Endothelial cell of umbilical vein (primary cell): ENCODE measurements around the gene TIMM50. TPM values are rescaled to one million over a fixed set of nuclear protein-coding genes. Genes with fewer than 3 reads are reported as not detected.

Experiments used
- BruUV-seq: library from RNA; stranded (reverse); fragments of 400-500 nt; replicated peaks from 2 replicates; lab custom pipeline; 2021; lab: Mats Ljungman, UMichigan
- CTCF ChIA-PET: fragments of 300-600, 350-600 bp; sonication (Branson Sonifier 250); formaldehyde crosslinking; loops from one replicate; lab custom pipeline; 2021; ENCODE audit warnings: antibody characterized with exemption, inconsistent platforms; lab: Charles Lee
- POLR2A ChIA-PET: fragments of 300-600, 350-600 bp; sonication (Branson Sonifier 250); formaldehyde crosslinking; loops from one replicate; lab custom pipeline; 2021; ENCODE audit warnings: antibody characterized with exemption, inconsistent platforms; lab: Charles Lee
- DNase-seq: peaks from one replicate; pipeline ENCODE4 v3.0.0-alpha.2; 2011; ENCODE audit warnings: low read depth, low spot score
- FAIRE-seq: peaks from 2 replicates; lab custom pipeline; 2011; peaks lifted over from hg19 to GRCh38; lab: Jason Lieb, UNC
- H2AFZ ChIP-seq: 2 replicates; pipeline ENCODE4 v1.6.0; 2012; ENCODE audit warnings: low read depth, low read length, control low read depth, inconsistent platforms
- H3K27ac ChIP-seq: 2 replicates; pipeline ENCODE4 v1.5.1; 2011; ENCODE audit warnings: low read depth, mild to moderate bottlenecking, control low read depth, low read length, moderate library complexity; ENCODE audit not compliant: insufficient read depth
- H3K27me3 ChIP-seq, 2 experiments: 2 replicates each; pipeline versions ENCODE4 v1.6.0 to v1.6.1; 2011; ENCODE audit warnings: low read length in 2 of 2, mixed read lengths in 1 of 2; ENCODE audit not compliant: control insufficient read depth in 2 of 2, insufficient read depth in 2 of 2
- H3K36me3 ChIP-seq, 2 experiments: 2 replicates in 1 of 2; 3 replicates in 1 of 2; pipeline ENCODE4 v1.5.1; 2011; ENCODE audit warnings: low read length in 2 of 2, mild to moderate bottlenecking in 1 of 2, moderate library complexity in 1 of 2; ENCODE audit not compliant: control insufficient read depth in 2 of 2, insufficient read depth in 2 of 2; ENCODE audit errors: extremely low read depth in 1 of 2
- H3K4me1 ChIP-seq: 3 replicates; pipeline ENCODE4 v1.5.1; 2011; ENCODE audit warnings: mild to moderate bottlenecking, low read length; ENCODE audit not compliant: control insufficient read depth, insufficient read depth; ENCODE audit errors: extremely low read depth
- H3K4me2 ChIP-seq: 2 replicates; pipeline ENCODE4 v1.6.1; 2011; ENCODE audit warnings: low read length, control low read depth, mixed read lengths; ENCODE audit not compliant: insufficient read depth
- H3K4me3 ChIP-seq, 3 experiments: fragments of 200-600 bp in 1 of 3; sonication (generic), shearing (Covaris generic) in 1 of 3; replicated peaks in 1 of 3; 2 replicates each; pipeline ENCODE4 v1.5.1; 2011 to 2016; ENCODE audit warnings: control low read depth in 3 of 3, low read length in 3 of 3, mild to moderate bottlenecking in 2 of 3, inconsistent platforms in 1 of 3, low read depth in 1 of 3, moderate library complexity in 1 of 3; ENCODE audit not compliant: insufficient read depth in 1 of 3
- H3K79me2 ChIP-seq: 2 replicates; pipeline ENCODE4 v1.6.0; 2012; ENCODE audit warnings: low read length, inconsistent platforms; ENCODE audit not compliant: control insufficient read depth, insufficient read depth
- H3K9ac ChIP-seq: replicated peaks from 2 replicates; pipeline ENCODE3; 2011; ENCODE audit warnings: low read length, control low read depth; ENCODE audit not compliant: insufficient read depth; ENCODE audit errors: extremely low read depth
- H3K9me1 ChIP-seq: replicated peaks from 3 replicates; pipeline ENCODE4 v1.6.0; 2011; ENCODE audit warnings: mild to moderate bottlenecking, low read length; ENCODE audit not compliant: control insufficient read depth, insufficient read depth; ENCODE audit errors: extremely low read depth
- H3K9me3 ChIP-seq: replicated peaks from 2 replicates; pipeline ENCODE4 v1.5.1; 2012; ENCODE audit warnings: low read length, inconsistent platforms; ENCODE audit not compliant: control insufficient read depth, insufficient read depth
- H4K20me1 ChIP-seq: replicated peaks from 2 replicates; pipeline ENCODE3; 2011; ENCODE audit warnings: mild to moderate bottlenecking, low read length; ENCODE audit not compliant: control insufficient read depth, insufficient read depth; ENCODE audit errors: extremely low read depth
- CTCF ChIP-seq, 2 donors: IDR thresholded peaks; 1 replicate in 1 of 2; 2 replicates in 1 of 2; pipeline ENCODE4 v1.5.1; 2011; ENCODE audit warnings: low read length in 2 of 2, mild to moderate bottlenecking in 2 of 2, moderate library complexity in 2 of 2, control low read depth in 1 of 2, inconsistent platforms in 1 of 2, low read depth in 1 of 2; ENCODE audit not compliant: insufficient read depth in 1 of 2; ENCODE audit errors: extremely low read depth in 1 of 2
- EZH2 ChIP-seq: IDR thresholded peaks from 2 replicates; pipeline ENCODE4 v1.6.1; 2012; ENCODE audit warnings: borderline replicate concordance, low read depth, mild to moderate bottlenecking, moderate library complexity, low read length, inconsistent platforms; ENCODE audit not compliant: severe bottlenecking
- FOS ChIP-seq: IDR thresholded peaks from 2 replicates; pipeline ENCODE4 v1.6.1; 2011; ENCODE audit warnings: mild to moderate bottlenecking, low read length, moderate library complexity, borderline replicate concordance; ENCODE audit not compliant: insufficient read depth
- GATA2 ChIP-seq: IDR thresholded peaks from 2 replicates; pipeline ENCODE4 v1.7.0; 2011; ENCODE audit warnings: low read depth, mild to moderate bottlenecking, moderate library complexity, mixed read lengths, low read length; ENCODE audit not compliant: insufficient read length, insufficient read depth
- JUN ChIP-seq: IDR thresholded peaks from 2 replicates; pipeline ENCODE4 v1.6.1; 2011; ENCODE audit warnings: borderline replicate concordance, low read depth; ENCODE audit not compliant: insufficient read length, insufficient read depth
- MYC ChIP-seq: IDR thresholded peaks from one replicate; pipeline ENCODE4 v1.6.1; 2011; ENCODE audit warnings: mild to moderate bottlenecking, low read depth, low read length
- POLR2A ChIP-seq: IDR thresholded peaks from 2 replicates; pipeline ENCODE4 v1.6.1; 2012; ENCODE audit warnings: low read depth, mild to moderate bottlenecking, control low read depth, low read length
- POLR2AphosphoS5 ChIP-seq: IDR thresholded peaks from 2 replicates; pipeline ENCODE4 v1.6.1; 2012; ENCODE audit warnings: low read depth, mild to moderate bottlenecking, control low read depth, low read length, moderate library complexity; ENCODE audit not compliant: insufficient read depth
- dilution Hi-C: fragments of 300-500 bp; cut with MboI; formaldehyde crosslinking; loops from one replicate; pipeline ENCODE4 v1.15.0; 2019; ENCODE audit warnings: low sequenced_read_pairs; ENCODE audit not compliant: extremely low pct_ligation_motif_present
- intact Hi-C: fragments of 100-400 bp; cut with micrococcal nuclease; formaldehyde crosslinking; loops from one replicate; pipeline ENCODE4 v1.10.0; 2022
- polyA plus RNA-seq, 4 experiments: library from polyadenylated mRNA; depleted of rRNA in 3 of 4; stranded (reverse) in 3 of 4; unstranded in 1 of 4; fragments of >200 nt; gene quantifications; 2 replicates each; pipeline versions ENCODE4 v1.2.1 to v1.2.3, GENCODE V29; 2011 to 2012; ENCODE audit warnings: missing spikeins in 1 of 4
- total RNA-seq: library from RNA; stranded (reverse); gene quantifications from 2 replicates; pipeline ENCODE4 v1.2.3, GENCODE V29; 2021
- TF ChIP-seq, protein P1 (sequence below): IDR thresholded peaks from 2 replicates; pipeline ENCODE4 v1.6.1; 2011; ENCODE audit not compliant: insufficient read depth, insufficient read length

Gene TIMM50
- total and polyA plus RNA-seq, 2 donors (not counting 3 experiments of a cell fraction or from before 2014, with no cell fraction given) = 85.7 to 118 TPM

GRCh38 chr19:39481676-39482075, 1.0 kb downstream of the TIMM50 start:
- FAIRE-seq (no peak), DNase-seq (no peak)
- POLR2A ChIA-PET = no interaction called here
- Histone ChIP-seq H3K9ac (peak overlapping the region; percentile 98), H2AFZ (no peak overlapping the region), H3K9me1 (no peaks in the 10 kb centered on the region), H3K27me3 (no peaks in the 10 kb centered on the region), H3K4me1 (peaks cover 16% of the 10 kb centered on the region), H3K36me3 (peaks cover 5 to 14% of the 10 kb centered on the region in 2 experiments), H3K27ac (peak overlapping the region; percentile 71), H3K79me2 (peaks cover 19% of the 10 kb centered on the region), H3K9me3 (no peaks in the 10 kb centered on the region), H3K4me2 (peak overlapping the region; percentile 79), H3K4me3 (peak overlapping the region; percentile 77 to 100 (median 88)), H4K20me1 (no peaks in the 10 kb centered on the region)
- TF ChIP-seq GATA2 = no peak
- TF ChIP-seq, protein P1, sequence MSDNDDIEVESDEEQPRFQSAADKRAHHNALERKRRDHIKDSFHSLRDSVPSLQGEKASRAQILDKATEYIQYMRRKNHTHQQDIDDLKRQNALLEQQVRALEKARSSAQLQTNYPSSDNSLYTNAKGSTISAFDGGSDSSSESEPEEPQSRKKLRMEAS = no peak
- TF ChIP-seq POLR2AphosphoS5 = no peak
- no peak for TF ChIP-seq EZH2
- TF ChIP-seq POLR2A = no peak
- TF ChIP-seq JUN = no peak
- no peak for TF ChIP-seq CTCF (IDR thresholded peaks at IDR 0.05; ENCODE audit: extremely low read depth in 1 of 2, insufficient read depth in 1 of 2, low read depth in 1 of 2, low read length in 2 of 2)
- TF ChIP-seq FOS = no peak
- no peak for TF ChIP-seq MYC
- no TSS peak for BruUV-seq
- CTCF ChIA-PET = no interaction called here
- intact Hi-C loops = loop anchor here (2.0 kb wide), 2 partner anchors 17 to 45 kb away; partner anchors contain the start of gene DLL3
- dilution Hi-C loops = no loop called here
